ENCODE measurements around the gene ERF. TPM values are rescaled to one million over a fixed set of nuclear protein-coding genes. Genes with fewer than 3 reads are reported as not detected.

Gene ERF
- total and polyA plus RNA-seq, 10 of the 15 experiments (the other 5 are each of a cell fraction or from before 2014, with no cell fraction given) = 0.02 to 51.8 (median 14.4) TPM

- TF ChIP-seq ELK1 (IDR thresholded peaks at IDR 0.05; ENCODE audit: low read depth, low read length) = peak; percentile 60; the same call in 1 of the 2 replicates
- TF ChIP-seq RAD51 (IDR thresholded peaks at IDR 0.05) = peak; percentile 58; the same call in 1 of the 2 replicates
- no peak; the same call in 1 of the 2 replicates for TF ChIP-seq HSF1 (IDR thresholded peaks at IDR 0.05; ENCODE audit: low read depth, low read length)
- TF ChIP-seq, protein P1, sequence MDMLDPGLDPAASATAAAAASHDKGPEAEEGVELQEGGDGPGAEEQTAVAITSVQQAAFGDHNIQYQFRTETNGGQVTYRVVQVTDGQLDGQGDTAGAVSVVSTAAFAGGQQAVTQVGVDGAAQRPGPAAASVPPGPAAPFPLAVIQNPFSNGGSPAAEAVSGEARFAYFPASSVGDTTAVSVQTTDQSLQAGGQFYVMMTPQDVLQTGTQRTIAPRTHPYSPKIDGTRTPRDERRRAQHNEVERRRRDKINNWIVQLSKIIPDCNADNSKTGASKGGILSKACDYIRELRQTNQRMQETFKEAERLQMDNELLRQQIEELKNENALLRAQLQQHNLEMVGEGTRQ (IDR thresholded peaks at IDR 0.05; ENCODE audit: borderline replicate concordance, low read depth, low read length) = no peak; the same call in 1 of the 2 replicates
- TF ChIP-seq ZBED1 (IDR thresholded peaks at IDR 0.05; ENCODE audit: borderline replicate concordance) = no peak
- TF ChIP-seq NBN (IDR thresholded peaks at IDR 0.05) = peak; percentile 57
- 0 out of 2 replicates have a peak, but pooled peaks have one; percentile 25 for TF ChIP-seq MYB (IDR thresholded peaks at IDR 0.05; ENCODE audit: borderline replicate concordance, low read depth, low read length)
- peak; percentile 30; the same call in 1 of the 2 replicates for TF ChIP-seq SPI1 (IDR thresholded peaks at IDR 0.05; ENCODE audit: borderline replicate concordance, insufficient read depth, low read depth, low read length)
- 0 out of 2 replicates have a peak, but pooled peaks have one; percentile 51 for TF ChIP-seq TCF3 (IDR thresholded peaks at IDR 0.05; ENCODE audit: borderline replicate concordance, insufficient read depth, low read depth, low read length)
- peak; percentile 100 for TF ChIP-seq IKZF1 (conservative IDR thresholded peaks at IDR 0.05)
- TF ChIP-seq MAX (IDR thresholded peaks at IDR 0.05; ENCODE audit: low read depth, low read length) = peak; percentile 7; the same call in 1 of the 2 replicates
- TF ChIP-seq, protein P2, sequence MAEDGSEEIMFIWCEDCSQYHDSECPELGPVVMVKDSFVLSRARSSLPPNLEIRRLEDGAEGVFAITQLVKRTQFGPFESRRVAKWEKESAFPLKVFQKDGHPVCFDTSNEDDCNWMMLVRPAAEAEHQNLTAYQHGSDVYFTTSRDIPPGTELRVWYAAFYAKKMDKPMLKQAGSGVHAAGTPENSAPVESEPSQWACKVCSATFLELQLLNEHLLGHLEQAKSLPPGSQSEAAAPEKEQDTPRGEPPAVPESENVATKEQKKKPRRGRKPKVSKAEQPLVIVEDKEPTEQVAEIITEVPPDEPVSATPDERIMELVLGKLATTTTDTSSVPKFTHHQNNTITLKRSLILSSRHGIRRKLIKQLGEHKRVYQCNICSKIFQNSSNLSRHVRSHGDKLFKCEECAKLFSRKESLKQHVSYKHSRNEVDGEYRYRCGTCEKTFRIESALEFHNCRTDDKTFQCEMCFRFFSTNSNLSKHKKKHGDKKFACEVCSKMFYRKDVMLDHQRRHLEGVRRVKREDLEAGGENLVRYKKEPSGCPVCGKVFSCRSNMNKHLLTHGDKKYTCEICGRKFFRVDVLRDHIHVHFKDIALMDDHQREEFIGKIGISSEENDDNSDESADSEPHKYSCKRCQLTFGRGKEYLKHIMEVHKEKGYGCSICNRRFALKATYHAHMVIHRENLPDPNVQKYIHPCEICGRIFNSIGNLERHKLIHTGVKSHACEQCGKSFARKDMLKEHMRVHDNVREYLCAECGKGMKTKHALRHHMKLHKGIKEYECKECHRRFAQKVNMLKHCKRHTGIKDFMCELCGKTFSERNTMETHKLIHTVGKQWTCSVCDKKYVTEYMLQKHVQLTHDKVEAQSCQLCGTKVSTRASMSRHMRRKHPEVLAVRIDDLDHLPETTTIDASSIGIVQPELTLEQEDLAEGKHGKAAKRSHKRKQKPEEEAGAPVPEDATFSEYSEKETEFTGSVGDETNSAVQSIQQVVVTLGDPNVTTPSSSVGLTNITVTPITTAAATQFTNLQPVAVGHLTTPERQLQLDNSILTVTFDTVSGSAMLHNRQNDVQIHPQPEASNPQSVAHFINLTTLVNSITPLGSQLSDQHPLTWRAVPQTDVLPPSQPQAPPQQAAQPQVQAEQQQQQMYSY (CRISPR knock-in tag; IDR thresholded peaks at IDR 0.05) = no peak
- peak; percentile 82 for TF ChIP-seq SREBF1 (IDR thresholded peaks at IDR 0.05; ENCODE audit: low read length)
- TF ChIP-seq NFYB (IDR thresholded peaks at IDR 0.05; ENCODE audit: insufficient read depth, low read depth, low read length) = 0 out of 2 replicates have a peak, but pooled peaks have one; percentile 26
- no peak for TF ChIP-seq CBX3 (IDR thresholded peaks at IDR 0.05; ENCODE audit: borderline replicate concordance, low read depth)
- peak; percentile 83 for TF ChIP-seq POLR2AphosphoS5 (IDR thresholded peaks at IDR 0.05; ENCODE audit: low read length)
- no peak for TF ChIP-seq HDAC6 (IDR thresholded peaks at IDR 0.05; ENCODE audit: unreplicated experiment)
- TF ChIP-seq ZNF217 (IDR thresholded peaks at IDR 0.05) = 0 out of 2 replicates have a peak, but pooled peaks have one; percentile 50
- TF ChIP-seq FOXK2 (IDR thresholded peaks at IDR 0.05) = no peak; the same call in 1 of the 2 replicates
- peak; percentile 71 for TF ChIP-seq POLR2AphosphoS2 (IDR thresholded peaks at IDR 0.05; ENCODE audit: low read depth, low read length)
- TF ChIP-seq MEF2A (IDR thresholded peaks at IDR 0.05; ENCODE audit: insufficient read depth, low read depth, low read length) = 0 out of 2 replicates have a peak, but pooled peaks have one; percentile 2
- peak; percentile 81 for TF ChIP-seq GABPA (IDR thresholded peaks at IDR 0.05; ENCODE audit: low read depth)
These were observed 12.2 kb downstream of the ERF start, which contains the start of gene GSK3A (continued) for GRCh38 chr19:42242512-42243409.
